ENCODE measurements around the gene UNC13B.
"Not testable (repeated sequence)": the region's sequence is repeated elsewhere in the genome, so short reads cannot be mapped to it uniquely, and the experiment has no call there.

The UNC13B gene

DNA sequence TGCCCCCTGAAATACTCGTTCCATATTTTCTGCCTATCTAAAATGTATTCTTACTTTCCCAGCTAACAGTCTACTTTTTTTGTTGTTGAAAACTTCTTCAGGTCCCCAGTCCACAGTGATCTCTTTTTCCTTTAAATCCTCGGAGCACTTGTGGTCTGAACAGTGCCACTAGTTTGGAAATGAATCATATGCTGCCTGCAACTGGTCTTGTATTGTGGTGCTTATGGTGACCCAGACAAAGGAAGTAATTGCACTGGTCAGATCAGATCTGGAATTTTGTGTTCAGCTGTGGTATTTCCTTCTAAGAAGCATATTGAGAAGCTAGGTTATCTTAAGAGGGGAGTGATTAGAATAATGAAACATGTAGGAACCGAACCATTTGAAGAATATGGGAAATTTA lies 2.9 kb downstream of the UNC13B start:
- no peak for DNase-seq

DNA sequence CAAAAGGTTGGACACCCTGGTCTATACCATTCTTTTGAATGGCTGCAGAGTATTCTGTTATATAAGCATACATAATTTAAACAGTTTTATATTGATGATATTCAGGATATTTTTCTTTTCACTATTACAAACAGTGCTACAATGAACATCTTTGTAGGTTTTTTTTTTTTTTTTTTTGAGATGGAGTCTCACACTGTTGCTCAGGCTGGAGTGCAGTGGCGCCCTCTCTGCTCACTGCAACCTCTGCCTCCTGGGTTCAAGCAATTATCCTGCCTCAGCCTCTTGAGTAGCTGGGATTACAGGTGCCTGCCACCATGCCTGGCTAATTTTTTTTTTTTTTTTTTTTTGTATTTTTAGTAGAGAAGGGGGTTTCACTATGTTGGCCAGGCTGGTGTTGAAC lies 5.6 kb downstream of the UNC13B start:
- not testable (repeated sequence) for DNase-seq

DNA sequence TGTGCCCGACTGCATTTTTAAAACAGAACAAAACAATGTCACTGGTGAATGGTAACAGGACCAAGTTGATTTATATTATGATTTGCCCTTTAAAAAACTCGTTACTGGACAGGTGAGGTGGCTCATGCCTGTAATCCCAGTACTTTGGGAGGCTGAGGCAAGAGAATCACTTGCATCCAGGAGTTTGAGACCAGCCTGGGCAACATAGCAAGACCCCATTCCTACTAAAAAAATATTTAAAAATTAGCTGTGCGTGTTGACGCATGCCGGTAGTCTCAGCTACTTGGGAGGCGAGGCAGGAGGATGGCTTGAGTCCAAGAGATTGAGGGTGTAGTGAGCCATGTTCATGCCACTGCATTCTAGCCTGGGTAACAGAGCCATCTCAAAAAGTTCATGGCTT lies 7.2 kb downstream of the UNC13B start:
- no peak for DNase-seq

DNA sequence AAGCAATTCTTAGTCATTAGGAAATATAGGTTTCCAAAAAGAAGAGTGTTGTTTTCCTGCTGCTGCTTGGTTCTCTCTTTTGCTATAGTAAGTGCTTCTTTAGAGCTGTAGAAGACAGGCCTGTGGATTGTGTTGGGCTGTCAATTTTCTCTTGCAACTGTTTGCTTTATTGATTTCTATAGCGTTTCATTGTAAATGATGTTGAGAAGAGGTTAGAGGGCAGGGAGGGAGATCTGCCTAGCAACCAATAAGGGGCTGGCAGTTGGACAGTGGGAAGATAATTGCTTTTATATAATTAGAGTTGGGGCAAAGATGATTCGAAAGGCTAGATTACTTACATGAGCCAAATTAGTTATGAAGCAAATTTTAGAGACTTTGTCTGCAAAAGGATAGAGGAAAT lies 11.1 kb downstream of the UNC13B start:
- DNase-seq: no peak

DNA sequence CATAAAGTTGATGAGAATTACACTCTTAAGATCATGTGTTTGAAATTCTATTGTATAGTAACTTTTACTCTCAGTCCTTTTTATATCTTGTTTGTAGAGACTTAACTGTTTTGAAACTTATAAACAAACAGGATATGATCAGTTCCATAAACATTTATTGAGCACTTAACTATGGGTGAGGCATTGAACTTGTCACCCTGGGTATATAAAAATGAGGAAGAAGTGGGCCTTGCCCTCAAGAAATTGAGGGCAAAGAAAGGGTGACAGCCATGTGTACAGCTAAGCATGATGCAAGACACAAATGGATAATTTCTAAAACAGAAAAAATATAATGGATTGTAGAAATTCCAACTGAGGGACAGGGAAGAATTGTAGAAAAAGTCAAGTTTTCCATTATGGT lies 15.7 kb downstream of the UNC13B start:
- DNase-seq: no peak

DNA sequence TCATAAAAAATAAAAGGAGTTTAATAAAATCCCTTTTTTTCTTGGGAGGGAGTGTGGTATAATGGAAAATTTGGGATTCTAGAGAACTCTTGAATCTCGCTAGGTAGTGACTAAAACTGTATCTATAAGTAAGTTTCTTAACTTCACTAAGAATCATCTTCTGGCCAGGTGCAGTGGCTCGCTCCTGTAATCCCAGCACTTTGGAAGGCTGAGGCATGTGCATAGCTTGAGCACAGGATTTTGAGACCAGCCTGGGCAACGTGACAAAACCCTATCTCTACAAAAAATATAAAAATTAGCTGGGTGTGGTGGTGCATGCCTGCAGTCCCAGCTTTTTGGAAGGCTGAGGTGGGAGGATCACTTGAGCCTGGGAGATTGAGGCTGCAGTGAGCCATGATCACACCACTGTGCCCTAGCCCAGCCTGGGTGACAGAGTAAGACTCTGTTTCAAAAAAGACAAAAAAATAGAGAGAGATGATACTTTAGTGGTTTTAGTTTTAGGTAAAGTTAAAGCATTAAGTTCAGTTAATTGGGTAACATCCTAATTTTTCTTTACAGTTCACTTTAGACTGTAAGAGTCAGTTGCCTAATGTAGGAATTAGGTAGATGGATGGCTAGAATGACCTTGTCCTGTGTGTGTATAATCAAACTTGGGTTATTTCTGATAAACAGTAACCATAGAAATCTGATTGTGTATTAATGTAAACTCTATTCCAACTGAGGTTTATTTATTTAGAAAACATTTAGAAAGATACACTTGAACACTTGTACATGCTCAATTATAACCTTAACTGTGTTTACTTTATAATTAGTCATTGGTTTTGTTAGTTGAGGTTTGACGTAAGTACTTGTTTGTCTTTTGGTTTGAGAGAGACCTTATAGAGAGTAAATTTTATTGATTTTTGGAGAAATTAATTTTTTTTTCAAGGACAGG lies 17.8 kb downstream of the UNC13B start:
- DNase-seq: no peak

DNA sequence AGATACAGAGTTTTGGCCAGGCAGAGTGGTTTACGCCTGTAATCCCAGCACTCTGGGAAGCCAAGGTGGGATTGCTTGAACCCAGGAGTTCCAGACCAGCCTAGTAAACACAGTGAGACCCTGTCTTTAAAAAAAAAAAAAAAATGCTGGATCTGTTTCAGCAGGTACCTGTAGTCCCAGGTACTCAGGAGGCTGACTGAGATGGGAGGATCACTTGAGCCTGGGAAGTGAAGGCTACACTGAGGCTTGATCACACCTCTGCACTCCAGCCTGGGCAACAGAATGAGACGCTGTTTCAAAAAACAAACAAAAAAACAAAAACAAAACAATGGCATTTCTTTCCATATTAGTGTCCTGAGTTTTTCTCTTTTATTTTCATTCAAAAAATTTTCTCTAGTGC lies 19.0 kb downstream of the UNC13B start:
- DNase-seq: no peak

DNA sequence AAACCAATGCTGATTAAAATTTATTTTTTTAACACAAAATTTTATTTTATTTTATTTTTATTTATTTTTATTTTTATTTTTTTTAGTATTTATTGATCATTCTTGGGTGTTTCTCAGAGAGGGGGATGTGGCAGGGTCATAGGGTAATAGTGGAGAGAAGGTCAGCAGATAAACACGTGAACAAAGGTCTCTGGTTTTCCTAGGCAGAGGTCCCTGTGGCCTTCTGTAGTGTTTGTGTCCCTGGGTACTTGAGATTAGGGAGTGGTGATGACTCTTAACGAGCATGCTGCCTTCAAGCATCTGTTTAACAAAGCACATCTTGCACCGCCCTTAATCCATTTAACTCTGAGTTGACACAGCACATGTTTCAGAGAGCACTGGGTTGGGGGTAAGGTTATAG lies 20.6 kb downstream of the UNC13B start:
- DNase-seq: not testable (repeated sequence)

DNA sequence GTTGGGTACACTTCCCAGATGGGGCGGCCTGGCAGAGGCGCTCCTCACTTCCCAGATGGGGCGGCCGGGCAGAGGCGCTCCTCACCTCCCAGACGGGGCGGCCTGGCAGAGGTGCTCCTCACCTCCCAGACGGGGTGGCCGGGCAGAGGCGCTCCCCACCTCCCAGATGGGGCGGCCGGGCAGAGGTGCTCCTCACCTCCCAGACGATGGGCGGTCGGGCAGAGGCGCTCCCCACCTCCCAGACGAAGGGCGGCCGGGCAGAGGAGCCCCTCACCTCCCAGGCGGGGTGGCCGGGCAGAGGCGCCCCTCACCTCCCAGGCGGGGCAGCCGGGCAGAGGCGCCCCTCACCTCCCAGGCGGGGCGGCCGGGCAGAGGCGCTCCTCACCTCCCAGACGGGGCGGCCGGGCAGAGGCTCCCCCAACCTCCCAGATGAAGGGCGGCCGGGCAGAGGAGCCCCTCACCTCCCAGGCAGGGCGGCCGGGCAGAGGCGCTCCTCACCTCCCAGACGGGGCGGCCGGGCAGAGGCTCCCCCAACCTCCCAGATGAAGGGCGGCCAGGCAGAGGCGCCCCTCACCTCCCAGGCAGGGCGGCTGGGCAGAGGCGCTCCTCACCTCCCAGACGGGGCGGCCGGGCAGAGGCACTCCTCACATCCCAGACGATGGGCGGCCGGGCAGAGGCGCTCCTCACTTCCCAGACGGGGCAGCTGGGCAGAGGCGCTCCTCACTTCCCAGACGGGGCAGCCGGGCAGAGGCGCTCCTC lies 21.4 kb downstream of the UNC13B start:
- not testable (repeated sequence) for DNase-seq

DNA sequence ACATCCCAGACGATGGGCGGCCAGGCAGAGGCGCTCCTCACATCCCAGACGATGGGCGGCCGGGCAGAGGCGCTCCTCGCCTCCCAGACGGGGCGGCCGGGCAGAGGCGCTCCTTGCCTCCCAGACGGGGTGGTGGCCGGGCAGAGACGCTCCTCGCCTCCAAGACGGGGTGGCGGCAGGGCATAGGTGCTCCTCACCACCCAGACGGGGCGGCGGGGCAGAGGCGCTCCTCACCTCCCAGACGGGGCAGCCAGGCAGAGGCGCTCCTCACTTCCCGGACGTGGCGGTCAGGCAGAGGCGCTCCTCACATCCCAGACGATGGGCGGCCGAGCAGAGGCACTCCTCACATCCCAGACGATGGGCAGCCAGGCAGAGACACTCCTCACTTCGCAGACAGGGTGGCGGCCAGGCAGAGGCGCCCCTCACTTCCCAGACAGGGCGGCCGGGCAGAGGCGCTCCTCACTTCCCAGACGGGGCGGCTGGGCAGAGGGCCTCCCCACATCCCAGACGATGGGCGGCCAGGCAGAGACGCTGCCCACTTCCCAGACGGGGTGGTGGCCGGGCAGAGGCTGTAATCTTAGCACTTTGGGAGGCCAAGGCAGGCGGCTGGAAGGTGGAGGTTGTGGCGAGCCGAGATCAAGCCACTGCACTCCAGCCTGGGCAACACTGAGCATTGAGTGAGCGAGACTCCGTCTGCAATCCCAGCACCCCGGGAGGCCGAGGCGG lies 22.1 kb downstream of the UNC13B start:
- DNase-seq: not testable (repeated sequence)

DNA sequence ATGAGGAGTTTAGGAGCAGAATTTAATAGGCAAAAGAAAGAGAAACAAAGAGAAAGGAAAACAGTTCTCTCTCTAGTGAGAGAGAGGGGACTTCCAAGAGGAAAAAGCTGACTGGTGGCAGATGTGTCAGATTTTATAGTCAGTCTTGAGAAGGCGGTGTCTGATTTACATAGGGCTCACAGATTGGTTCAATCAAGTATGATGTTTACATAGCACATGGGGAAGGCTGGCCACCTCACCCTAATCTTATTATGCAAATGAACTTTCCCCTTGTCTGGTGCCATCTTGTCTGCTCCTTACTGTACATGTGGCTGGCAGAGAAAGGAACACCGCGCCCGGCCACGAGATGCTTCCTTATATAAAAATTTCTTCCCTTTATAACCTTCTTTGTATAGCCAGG lies 24.7 kb downstream of the UNC13B start:
- no peak for DNase-seq

DNA sequence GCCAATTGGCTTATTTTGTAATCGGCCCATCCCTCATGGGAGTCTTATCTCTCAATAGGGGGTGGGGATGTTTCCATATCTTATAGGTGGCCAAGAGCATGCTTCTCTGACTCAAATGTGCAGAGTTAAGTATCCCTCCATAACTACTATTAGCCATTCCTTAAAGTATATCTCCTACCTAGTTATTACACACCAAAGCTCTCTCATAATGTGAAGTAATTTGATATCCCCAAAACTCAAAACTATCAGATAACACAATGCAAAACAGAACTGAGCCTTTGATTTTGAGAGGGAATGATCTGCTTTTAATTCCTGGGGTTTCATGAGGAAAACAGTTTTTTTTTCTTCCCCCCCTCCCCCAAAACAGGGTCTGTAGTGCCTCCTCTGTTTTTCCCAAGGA lies 28.4 kb downstream of the UNC13B start:
- no peak for DNase-seq

DNA sequence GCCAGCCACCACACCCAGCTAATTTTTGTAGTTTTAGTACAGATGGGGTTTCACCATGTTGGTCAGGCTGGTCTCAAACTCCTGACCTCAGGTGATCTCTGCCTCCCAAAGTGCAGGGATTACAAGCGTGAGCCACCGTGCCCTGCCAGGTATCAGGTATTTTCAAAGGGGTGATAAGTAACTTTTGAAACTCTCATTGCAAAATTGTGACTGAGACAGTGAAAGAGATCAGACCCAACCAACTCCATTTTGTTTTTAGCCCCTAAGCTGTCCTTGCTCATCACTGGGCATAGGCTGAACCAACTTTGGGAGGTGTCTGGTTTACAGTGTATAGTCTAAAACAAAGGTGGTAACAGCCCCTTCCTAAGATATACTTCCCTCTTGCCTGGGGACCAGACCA lies 29.3 kb downstream of the UNC13B start:
- no peak for DNase-seq

DNA sequence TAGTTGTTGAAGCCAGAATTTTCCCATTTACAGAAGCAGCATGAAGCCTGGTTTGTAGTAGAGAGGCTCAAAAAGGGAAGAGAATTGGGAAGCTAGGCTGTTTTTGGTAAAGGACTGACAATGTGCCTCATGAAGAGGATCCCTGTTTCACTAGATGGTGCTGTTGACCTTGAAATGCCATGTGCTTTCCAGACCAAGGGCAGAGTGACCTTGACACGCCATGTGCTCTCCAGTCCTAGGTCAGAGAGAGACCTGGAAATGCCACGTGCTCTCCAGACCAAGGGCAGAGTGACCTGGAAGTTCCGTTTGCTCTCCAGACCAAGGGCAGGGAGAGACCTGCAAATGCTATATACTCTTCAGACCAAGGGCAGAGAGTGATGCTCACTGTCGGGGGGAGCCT lies 32.0 kb downstream of the UNC13B start:
- no peak for DNase-seq

DNA sequence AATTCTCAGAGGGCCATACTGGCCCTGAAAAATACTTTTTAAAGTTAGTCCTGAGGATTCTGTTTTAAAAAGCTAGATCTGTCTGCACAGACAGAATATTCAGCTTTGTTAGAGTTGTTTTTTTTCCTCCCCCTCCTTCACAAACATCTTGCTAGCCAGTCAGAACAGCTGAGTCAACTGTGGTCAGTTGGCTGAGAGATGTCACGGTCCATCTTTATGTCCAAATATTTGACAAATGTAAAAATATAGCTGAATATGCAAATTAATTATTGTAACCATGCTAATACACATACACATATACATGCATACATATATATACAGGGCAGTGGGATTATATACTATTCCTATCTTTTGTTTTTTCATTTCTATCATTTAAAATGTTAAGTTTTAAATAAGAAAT lies 33.9 kb downstream of the UNC13B start:
- DNase-seq: no peak

DNA sequence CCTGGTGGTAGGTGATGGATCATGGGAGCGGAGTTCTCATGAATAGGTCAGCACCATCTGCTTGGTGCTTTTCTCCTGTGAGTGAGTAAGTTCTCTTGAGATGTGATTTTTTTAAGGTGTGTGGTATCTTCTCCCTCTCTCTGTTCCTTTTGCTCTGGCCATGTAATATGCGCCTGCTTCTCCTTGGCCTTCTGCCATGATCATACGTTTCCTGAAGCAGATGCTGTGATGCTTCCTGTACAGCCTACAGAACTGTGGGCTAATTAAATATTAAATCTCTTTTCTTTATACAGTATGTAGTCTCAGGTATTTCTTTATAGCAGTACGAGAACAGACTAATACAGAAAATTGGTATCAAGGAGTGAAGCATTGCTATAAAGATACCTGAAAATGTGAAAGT lies 36.4 kb downstream of the UNC13B start:
- no peak for DNase-seq

DNA sequence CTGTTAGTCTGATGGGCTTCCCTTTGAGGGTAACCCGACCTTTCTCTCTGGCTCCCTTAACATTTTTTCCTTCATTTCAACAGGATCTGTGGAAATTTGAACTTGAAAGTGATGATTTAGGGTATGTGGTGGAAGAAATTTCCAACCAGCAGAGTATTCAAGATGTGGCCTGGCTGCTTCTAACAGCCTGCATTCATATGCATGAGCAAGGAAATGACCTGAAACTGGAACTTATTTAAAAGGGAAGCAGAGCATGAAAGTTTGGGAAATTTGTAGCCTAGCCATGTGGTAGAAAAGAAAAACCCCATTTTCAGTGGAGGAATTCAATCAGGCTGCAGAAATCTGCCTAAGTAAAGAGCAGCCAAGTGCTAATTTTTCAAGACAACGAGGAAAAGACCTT lies 41.7 kb downstream of the UNC13B start:
- DNase-seq: no peak

DNA sequence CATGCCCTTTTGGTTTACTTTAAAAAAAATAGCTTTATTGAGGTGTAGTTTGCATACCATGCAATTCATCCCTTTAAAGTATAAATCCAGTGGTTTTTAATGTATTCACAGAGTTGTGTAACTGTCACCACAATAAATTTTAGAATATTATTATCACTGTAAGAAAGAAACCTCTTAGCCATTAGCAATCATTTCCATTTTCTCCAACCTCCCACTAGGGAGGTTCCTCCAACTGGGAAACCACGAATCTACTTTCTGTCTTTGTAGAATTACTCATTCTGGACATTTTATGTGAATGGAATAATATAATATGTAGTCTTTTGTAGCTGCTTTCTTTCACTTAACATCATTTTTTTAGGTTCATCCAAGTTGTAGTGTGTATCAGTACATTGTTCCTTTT lies 43.5 kb downstream of the UNC13B start:
- DNase-seq: no peak

DNA sequence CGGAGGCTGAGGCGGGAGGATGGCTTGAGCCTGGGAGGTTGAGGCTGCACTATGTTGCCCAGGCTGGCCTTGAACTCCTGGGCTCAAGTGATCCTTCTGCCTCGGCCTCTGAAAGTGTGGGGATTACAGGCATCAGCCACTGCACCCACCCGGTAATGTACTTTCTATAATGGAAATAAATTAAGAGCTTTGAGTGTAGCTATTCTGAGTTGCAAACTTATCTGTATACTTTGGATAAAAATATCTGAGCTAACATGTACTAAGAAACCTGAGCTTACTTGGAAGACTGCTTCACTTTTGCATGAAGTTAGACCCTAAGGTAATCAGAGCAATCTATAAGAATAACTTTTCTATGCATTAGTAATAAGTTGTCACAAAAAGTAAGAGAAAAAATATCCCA lies 50.0 kb downstream of the UNC13B start:
- DNase-seq: no peak

DNA sequence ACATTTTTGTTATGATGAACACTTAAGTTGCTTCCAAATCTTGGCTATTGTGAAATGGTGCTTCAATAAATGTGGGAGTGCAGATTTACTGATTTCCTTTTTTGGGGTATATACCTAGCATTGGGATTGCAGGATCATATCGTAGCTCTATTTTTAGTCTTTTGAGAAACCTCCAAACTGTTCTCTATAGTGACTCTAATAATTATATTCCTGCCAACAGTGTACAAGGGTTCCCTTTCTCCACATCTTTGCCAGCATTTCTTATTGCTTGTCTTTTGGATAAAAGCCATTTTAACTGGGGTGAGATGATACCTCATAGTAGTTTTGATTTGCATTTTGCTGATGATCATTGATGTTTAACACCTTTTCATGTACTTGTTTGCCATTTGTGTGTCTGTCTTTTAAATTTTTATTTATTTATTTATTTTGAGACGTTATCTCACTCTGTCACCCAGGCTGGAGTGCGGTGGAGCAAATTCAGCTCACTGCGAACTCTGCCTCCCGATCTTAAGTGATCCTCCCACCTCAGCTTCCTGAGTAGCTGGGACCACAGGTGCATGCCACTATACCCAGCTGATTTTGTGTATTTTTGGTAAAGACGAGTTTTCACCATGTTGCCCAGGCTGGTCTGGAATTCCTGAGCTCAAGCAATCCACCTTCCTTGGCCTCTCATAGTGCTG lies 59.0 kb downstream of the UNC13B start:
- DNase-seq: no peak

DNA sequence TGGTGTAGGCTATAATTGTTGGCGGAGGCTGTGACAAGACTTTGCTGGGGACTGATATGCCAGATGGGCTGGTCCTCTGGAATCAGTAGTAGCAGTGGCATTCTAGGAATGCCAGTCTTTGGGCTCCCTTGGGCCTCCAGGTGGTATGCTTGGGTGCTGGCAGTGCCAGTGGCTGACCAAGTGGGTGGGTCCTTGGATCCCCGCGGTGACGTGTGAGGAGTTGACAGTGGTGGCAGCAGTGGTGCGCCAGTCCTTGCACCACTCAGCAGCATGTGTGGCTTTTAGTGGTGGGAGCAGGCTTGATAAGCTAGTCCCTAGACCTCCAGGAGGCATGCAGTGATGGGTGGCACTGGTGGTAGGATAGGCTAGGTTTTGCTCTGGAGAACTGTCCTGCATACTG lies 63.9 kb downstream of the UNC13B start:
- DNase-seq: no peak

DNA sequence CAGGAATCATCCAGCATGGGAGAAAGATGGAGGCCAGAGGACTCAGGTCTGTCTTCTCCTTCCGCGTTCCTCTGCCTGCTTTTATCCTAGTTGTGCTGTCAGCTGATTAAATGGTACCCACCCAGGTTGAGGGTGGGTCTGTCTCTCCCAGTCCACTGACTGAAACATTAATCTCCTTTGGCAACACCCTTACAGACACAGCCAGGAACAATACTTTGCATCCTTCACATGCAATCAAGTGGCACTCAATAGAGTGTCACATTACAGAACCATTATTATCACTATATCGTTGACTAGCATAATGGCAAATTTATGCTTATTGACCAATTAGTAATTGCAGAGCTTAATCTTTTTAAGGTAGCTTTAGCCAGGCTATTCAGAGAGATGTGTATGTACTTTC lies 64.8 kb downstream of the UNC13B start:
- no peak for DNase-seq

DNA sequence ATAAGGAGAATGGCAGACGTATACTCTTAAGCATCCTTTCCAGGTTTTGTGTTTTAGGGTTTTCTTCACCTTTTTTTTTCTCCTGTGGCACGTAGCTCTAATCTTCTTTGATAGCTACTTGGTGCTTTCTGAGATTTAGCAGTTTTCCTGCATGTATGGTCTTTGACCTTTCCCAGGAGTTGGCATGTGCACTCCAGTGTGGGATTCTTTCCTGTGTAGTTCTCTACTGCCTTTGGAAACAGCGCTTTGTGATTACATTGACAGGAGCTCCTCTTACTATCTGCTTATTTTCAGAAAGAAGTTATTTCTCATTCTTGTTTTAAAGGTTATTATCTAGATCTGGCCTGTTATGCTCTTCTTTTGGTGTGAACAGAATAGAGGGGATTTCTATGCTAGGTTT lies 65.5 kb downstream of the UNC13B start:
- DNase-seq: no peak
